DND-41 (cell line): ENCODE data around the gene ACAA1.

Experiments
- EZH2 ChIP-seq: IDR thresholded peaks from 3 replicates; pipeline ENCODE4 v1.6.1; 2012; ENCODE audit warnings: borderline replicate concordance, low read depth, mild to moderate bottlenecking, moderate library complexity, low read length, inconsistent platforms; ENCODE audit not compliant: severe bottlenecking
- TF ChIP-seq, protein P1 (sequence below): IDR thresholded peaks from 2 replicates; pipeline ENCODE4 v1.5.1; 2012; ENCODE audit warnings: borderline replicate concordance, low read length, moderate library complexity, mild to moderate bottlenecking; ENCODE audit not compliant: poor library complexity, severe bottlenecking; ENCODE audit errors: extremely low read depth

DNA sequence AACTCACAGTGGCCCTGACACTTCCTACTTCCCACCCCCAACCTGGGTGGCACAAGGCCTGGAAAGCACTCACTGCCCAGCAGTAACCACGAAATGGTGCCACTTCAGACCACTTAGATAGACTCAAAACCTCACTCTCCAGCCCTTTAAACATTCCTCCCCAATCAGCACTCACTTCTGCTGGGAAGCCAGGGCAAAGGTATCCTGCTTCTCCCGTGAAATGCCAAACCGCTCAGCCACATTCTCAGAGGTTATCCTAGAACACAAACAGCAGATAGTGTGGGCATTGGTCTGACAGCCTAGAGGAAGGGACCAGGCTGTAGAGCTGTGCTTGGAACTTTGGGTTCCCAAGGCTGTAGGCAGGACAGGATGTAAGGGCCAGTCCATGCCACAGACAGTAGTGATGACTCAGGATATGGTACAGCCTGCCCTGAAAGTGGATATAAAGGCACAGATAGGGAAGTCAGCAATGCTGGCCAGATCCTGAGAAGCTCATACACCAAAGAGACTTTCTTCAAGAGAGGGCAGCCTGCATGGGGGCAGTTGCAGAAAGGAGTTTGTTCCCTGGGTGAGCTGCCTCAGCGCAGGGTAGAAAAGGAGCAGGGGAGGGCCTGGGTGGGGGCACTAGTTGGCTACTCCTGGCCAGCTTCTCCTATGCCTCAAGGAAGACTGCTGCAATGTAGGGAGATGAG is 9.2 kb downstream of the ACAA1 start:
- TF ChIP-seq, protein P1, sequence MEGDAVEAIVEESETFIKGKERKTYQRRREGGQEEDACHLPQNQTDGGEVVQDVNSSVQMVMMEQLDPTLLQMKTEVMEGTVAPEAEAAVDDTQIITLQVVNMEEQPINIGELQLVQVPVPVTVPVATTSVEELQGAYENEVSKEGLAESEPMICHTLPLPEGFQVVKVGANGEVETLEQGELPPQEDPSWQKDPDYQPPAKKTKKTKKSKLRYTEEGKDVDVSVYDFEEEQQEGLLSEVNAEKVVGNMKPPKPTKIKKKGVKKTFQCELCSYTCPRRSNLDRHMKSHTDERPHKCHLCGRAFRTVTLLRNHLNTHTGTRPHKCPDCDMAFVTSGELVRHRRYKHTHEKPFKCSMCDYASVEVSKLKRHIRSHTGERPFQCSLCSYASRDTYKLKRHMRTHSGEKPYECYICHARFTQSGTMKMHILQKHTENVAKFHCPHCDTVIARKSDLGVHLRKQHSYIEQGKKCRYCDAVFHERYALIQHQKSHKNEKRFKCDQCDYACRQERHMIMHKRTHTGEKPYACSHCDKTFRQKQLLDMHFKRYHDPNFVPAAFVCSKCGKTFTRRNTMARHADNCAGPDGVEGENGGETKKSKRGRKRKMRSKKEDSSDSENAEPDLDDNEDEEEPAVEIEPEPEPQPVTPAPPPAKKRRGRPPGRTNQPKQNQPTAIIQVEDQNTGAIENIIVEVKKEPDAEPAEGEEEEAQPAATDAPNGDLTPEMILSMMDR, result no peak
- no peak for TF ChIP-seq EZH2
